ENCODE measurements around the gene HIVEP1.

HIVEP1 gene

GRCh38 chr6:11994875-11995461 is 17.1 kb upstream of the HIVEP1 start:
- peak; percentile 48 for DNase-seq

- DNase-seq, result no peak
These were observed 15.4 kb upstream of the HIVEP1 start for GRCh38 chr6:11996751-11997150.

DNA sequence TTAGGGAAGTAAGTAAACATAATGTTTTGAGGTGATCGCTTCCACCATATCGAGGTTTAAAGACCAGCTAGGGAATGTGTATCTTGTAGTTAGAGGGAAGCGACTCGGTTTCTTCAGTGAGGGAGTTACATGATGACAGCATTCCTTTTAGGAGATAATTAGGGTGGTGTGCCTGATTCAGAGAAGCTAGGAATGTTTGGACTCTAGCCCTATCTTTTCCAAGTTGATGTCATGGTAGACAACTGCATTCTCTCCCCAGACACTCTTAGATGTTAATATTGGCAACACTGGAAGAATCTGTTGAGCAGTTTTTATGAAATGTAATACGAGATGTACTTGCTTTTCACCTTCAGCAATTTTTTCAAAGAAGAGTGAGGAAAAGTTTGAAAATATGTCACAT is 12.9 kb upstream of the HIVEP1 start:
- DNase-seq, result peak; percentile 79

GRCh38 chr6:12000174-12000573 is 11.9 kb upstream of the HIVEP1 start:
- no peak for DNase-seq

- DNase-seq, result peak; percentile 28
These were observed 11.0 kb upstream of the HIVEP1 start for GRCh38 chr6:12001004-12001705.

- DNase-seq, result no peak
These were observed 10.2 kb upstream of the HIVEP1 start for GRCh38 chr6:12001706-12002435.

GRCh38 chr6:12007473-12007872 is 4.6 kb upstream of the HIVEP1 start:
- DNase-seq, result no peak

- no peak for DNase-seq
These were observed 4.2 kb upstream of the HIVEP1 start for GRCh38 chr6:12007887-12008286.

DNA sequence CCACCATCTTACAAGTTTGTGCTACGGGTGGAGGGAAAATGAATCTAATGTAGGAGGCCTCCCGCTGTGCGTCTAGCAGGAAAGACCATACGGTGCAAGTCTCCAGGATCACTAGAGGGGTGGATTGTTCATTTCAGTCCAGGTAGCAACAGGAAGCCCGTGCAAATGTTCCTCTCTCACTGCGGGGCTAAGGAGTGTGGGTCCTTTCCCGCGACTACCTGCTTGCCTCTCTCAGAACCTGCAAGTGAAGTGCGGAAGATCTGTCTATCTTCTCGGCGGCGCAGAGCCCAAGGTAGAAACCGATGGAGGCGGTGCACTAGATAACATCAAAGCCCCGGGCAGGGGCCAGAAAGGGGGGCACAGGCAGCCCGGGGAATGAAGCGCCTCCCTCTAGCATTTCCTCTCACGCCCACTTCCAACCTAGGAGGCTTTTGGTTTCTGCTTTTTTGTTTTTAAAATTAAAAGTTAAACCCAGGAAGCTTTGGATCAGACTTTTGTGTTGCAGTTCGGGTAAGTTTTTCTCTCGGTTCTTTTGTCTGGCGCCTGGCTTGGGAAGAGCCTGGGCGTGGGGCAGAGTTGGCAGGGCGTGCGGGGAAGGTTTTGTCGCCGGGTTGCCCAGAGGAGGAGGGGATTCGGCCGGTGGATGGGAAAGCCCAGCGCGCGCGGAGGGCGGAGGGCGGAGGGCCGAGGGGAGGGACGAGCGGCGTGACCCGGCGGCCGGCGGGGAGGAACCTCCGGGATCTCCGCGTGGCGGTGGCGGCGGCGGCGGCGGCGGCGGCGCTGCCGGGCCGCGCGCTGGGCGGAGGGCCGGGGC is 3.5 kb upstream of the HIVEP1 start:
- DNase-seq, result peak; percentile 77

DNA sequence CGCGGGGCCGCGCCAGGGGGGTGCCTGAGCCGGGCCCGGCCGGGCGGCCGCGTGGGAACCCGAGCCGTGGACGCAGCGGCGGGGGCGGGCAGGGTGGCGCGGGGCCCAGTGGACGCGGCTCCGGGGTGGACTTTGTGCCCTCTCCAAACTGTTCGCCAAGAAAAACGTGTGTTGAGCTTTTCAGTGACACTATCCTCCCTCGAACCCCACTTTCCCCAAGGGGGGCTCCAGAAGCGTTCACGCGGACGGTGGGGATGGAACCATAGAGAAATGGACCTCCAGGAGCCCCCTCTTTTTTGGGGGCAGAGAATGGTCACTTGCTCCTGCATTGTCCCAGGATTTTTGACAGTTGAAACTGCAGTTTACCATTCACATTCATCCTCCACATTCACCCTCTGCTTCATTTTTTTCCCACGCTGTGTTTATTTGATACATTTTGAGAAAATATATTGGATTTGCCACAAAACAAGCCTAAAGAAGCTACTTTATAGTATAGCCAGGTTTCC is 2.9 kb upstream of the HIVEP1 start:
- no peak for DNase-seq

GRCh38 chr6:12009876-12010634 is 2.1 kb upstream of the HIVEP1 start:
- peak; percentile 85 for DNase-seq

DNA sequence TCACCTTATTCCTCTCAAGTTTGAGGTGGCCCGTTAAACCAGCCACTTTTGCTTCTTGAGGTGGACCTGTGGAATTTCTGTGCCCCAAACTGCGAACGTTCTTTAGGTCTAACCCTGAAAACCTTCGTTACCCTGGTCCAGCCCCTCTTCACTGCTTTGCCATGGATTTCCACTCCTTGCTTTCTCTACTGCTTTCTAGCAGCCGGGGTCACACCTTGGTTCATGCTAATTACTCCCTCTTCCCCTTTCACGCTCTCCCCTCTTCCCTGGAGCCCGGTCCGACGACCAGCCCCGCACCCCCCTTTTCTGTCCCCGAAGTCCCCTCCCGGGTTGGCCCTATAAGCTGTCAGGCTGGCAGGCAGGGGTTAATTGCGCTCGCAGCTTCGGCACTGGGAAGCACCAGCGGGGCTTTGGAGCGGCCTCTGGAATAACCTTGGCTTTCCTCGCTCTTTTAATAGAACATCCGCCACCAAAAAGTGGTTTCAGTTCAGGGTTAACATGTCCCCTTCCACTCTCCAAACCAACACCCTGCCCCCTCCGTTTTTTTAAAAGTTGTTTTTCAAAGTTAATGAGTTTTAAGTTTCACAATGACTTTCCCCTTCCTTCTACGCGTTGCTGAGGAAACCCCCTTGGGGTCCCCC is 1.4 kb upstream of the HIVEP1 start:
- no peak for DNase-seq

DNA sequence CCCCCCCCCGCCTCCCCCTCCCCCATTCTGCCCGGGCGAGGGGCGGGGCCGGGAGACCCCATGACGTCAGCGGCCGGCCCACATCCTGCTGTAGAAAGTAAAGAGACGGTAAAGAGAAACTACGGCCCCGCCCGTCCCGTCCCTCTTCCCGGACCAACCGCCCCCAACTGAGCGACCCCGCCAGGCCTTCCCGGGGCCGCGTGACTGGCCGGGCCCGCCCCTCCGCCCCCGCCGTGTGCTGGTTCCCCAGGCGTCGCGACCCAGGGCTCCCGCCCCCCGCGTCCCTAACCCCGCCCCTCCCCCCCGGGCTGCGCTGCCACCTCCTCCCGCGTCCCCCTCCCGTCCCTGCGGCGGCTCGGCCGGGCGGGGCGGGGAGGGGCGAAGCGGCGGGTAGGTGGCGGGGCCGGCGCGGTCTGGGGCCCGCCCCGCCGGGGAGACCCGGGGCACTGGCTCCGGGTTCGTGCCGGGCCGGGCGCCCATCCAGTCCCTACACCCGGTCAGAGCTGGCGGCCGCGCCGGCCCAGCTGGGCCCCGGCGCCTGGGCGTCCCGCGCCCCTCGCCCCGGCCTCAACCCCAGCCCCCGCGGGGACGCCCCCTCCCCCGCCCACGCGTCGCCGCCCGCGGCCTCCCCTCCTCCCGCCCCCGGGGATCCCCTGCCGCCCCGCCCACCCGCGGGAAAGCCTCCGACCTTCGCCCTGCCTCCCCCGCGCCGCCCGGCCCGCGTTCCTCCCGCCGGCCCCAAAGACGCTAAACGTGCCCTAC is 655 bp upstream of the HIVEP1 start:
- DNase-seq, result peak; percentile 98

GRCh38 chr6:12012558-12013306 is 620 bp downstream of the HIVEP1 start:
- DNase-seq, result peak; percentile 90

GRCh38 chr6:12013307-12013719 is 1.2 kb downstream of the HIVEP1 start:
- no peak for DNase-seq

DNA sequence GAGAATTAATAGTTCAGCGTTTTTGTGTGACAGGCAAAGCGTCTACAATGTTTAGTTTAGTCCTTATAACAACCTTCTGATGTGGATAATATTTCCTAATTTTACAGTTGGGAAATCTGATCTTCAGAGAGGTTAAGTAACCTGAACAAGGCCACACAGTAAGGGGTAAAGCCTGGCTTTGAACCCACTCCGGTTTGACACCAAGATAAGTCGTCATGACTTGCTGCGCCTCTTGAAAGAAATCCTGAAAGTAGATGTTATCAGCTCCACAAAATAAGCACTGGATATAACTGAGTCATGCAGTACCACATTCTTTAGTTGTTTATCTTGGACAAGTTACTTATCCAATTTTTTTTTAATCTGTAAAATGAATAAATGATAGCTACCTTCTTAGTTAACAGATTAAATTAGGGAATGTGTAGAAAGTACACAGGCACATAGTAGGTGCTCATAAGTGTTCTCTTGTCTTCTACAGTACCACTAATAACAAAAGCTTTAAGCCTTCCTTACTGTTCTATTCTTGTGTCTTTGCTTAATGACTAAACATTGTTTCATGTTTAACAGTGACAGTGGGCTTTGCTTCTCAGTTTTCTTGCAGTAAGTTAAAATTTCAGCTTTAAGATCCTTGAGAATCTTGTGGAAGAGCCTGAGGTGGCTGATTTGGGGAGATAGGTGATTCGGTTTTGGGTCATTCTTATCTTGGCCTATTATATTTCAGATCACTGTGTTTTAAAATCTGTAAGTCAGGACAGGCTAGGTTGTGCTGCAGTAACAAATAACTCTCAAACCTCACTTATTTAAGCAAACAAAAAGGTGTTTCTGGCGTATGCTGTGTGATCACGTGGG is 2.1 kb downstream of the HIVEP1 start:
- peak; percentile 86 for DNase-seq

DNA sequence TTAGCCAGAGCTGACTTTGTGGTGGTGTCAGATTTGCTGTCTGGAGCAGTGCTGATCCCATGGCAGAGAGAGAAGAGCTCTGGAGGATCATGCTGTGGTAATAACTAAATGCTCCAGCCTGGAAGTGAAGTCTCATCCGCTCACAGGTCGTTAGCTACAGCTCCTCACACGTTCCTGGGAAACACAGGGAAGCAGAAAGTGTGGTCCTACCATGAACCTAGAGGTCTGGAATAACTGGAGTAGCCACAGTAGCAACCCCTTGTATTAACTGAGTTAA is 2.7 kb downstream of the HIVEP1 start:
- DNase-seq, result no peak

DNA sequence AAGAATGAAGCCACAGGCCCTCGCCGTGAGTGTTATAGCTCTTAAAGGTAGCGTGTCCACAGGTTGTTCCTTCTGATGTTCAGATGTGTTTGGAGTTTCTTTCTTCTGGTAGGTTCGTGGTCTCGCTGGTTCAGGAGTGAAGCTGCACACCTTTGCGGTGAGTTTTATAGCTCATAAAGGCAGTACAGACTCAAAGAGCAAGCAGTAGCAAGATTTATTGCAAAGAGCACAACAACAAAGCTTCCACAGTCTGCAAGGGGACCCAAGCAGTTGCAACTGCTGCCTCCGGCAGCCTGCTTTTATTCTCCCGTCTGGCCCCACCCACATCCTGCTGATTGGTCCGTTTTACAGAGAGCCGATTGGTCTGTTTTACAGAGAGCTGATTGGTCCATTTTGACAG is 5.2 kb downstream of the HIVEP1 start:
- DNase-seq, result no peak

GRCh38 chr6:12017876-12018401 is 5.8 kb downstream of the HIVEP1 start:
- no peak for DNase-seq

Data from fibroblast of skin of right biceps (primary cell).